HTR-8/SVneo (cell line): ENCODE results near the gene SH3PXD2A.

Source experiments
- DNase-seq: peaks from one replicate; pipeline ENCODE4 v3.0.0; 2011; ENCODE audit warnings: low spot score, mixed read lengths; ENCODE audit not compliant: insufficient read length
- FAIRE-seq: peaks from 2 replicates; lab custom pipeline; 2011; peaks lifted over from hg19 to GRCh38; lab: Jason Lieb, UNC

SH3PXD2A gene

DNA sequence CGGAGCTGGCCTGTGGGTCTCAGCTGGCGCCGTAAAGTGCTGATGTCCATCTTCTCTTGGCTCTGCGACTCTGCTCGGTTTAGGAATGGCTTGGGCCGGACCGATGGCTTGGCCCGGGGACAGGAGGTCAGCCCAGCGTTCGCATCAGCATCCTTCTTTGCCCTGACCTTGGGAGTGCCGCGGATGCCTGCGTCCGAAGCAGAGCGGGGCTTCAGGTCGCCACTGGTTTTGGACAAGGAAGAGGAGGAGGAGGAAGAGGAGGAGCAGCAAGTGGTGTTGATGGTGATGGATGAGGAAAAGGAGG, 252.6 kb downstream of the SH3PXD2A start:
- FAIRE-seq (no peak), DNase-seq (no peak)

DNA sequence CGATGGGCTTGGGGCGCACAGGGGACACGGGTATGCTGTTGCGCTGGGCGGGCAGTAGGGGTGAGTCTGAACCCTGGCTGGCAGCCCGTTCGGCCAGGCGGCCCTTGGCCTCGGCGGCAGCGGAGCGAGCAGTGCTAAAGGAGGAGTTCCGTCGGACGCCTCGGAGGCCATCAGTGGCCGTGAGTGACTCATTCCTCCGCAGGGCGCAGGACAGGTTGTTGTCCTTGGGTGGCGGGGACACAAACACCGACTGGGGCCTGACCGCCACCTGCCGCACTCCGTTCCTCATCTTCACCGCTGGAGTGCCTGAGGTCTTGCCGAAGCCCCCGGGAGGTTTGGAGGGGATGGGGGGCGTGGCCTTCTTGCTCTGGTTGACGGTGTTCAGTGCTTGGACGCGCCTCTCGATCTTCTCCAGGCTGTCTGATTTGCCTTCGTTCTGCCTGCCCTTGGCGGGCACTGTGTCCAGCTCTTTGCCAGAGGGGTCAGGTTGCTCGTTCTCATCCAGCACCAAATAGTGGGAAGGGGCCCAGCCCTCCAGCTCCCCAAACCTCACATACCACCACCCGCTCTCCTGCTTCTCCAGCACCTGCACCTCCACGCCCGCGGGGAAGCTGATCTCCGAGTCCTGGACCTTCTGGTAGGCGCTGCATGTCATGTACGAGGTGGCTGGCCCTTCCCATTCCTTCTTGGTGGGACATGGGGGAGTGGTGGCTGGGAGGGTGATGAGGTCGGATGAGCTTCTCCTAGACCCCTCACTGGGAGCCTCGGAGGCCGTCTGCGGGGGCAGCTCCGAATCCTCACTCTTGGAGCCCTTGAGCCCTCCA, 253.1 kb downstream of the SH3PXD2A start:
- no peak for FAIRE-seq
- no peak for DNase-seq

- FAIRE-seq (no peak), DNase-seq (no peak)
Measured at GRCh38 chr10:103600956-103601569, 254.3 kb downstream of the SH3PXD2A start.

DNA sequence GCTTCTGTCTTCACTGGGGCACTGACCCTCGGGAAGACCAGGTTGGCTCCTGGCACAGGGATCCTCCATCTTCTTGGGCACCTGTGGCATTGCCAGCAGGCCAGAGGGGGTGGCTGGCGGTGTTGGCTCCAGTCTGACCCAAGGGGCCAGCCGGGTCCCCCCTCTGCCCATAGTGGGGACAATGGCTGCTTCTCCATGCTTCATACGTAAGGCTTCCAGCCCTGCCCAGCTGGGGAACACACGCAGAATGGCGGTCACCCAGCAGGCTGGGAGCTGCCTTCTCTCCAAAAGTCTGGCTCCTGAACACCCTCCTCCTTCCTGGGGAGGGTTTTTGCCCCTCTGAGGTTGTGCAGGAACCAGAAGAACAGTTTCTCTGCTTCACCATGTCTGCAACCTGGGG, 255.1 kb downstream of the SH3PXD2A start:
- FAIRE-seq = no peak
- no peak for DNase-seq

DNA sequence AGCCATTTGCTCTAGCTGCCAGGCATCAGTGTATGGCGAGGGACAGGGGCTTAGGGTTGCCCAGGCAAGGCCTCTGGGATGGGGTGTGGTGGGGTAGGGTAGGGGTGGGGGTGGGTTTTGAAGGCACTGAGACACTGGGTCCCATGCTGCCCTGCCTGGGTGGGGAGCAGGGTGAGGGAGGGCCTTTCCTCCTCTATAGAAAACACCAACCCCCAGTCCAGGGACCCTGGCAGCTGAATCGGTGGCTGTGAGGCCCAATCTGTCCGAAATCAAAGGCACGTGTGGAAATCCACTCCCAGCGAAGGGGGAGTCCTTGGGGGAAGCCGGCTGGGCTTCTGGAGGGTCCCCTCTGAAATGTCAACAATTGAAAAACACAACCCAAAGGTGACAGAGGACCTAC, 255.5 kb downstream of the SH3PXD2A start:
- FAIRE-seq (no peak), DNase-seq (no peak)

DNA sequence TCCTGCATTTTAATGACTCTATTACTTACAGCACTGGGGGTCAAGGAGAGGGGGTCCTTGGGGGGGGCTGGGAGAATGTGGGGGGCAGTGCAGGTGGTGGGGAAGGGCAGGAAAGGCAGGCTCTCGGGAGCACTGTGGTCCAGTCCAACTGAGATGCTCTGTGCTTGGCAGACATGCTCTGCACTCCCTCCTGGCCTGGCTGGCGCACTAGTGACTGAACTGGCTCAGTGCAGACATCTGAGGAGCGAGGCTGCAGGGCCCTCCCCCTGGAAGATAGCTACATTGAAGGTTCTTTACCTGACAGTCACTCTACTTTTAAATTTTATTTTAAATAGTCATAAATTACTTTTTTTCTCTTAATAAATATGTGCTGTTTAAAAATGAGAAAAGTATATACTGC, 256.2 kb downstream of the SH3PXD2A start:
- no peak for FAIRE-seq
- DNase-seq = no peak

GRCh38 chr10:103598654-103599115, 256.7 kb downstream of the SH3PXD2A start:
- peak; percentile 99 for FAIRE-seq
- peak; percentile 88 for DNase-seq

- DNase-seq (no peak), FAIRE-seq (no peak)
Measured at GRCh38 chr10:103597003-103597402, 258.4 kb downstream of the SH3PXD2A start.

- DNase-seq (no peak), FAIRE-seq (no peak)
Measured at GRCh38 chr10:103595933-103596726, 259.2 kb downstream of the SH3PXD2A start.

DNA sequence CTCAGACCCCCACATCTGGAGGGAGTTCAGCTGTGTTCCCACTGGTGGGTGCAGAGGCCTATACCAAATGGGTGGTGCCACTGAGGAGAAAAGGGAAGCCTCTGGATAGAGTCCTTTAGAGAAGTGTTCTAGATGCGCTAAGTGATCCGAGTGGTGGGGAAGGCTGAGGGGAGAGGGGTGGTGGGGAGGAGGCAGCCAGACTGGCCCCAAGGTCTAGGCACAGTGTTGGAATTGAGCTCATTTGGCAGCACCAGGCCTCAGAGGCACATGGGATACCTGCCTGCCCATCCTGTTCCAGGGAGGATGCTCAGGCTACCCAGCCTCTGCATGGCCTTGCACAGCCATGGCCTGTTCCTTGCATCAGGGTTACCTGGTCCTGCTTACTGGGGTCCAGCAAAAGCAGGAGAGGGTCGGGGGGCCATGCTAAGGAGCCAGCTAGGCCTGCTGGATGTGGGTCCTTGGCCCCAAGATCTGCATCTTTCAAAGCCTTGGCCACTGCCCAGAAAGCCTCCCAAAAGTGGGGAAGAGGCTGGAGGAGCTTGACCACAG, 262.3 kb downstream of the SH3PXD2A start:
- no peak for DNase-seq
- no peak for FAIRE-seq

DNA sequence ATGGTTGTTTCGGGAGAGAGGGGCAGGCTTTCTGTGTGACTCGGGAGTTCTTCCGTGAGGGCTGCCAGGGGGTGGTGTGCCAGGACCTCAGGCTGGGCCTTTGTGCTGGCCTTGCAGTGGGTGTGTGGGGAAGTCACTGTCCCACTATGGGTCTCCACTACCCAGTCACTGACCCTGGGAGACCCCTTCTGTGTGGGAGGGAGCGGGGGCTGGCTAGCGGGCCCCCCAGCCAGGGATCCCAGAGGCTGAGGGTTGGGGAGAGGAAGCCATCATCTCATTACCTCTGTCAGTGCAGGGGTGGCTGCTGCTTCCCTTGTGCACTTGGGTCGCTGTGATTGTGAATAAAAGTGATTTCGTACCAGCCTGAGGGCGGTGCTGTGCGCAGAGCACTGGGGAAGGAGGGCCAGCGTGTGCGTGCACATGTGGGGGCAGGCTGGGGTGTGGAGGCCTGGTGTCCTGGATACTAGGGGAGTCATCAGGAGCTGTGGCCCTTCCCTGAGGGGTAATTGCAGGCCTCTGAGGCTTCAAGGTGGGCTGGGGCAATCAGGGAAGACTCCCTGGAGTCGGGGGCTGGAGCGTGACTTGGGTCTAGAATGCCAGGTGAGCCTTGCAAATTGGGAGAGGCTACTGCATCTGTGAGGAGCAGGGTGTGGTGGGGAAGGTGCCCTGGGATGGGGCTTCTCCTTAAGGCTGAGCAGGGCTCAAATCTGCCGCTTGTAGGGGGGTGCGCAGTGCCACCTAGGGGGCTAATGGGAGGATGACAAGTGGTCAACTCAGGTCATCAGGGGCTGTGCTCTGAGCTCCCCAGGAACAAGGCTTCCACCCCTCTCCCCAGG, 263.0 kb downstream of the SH3PXD2A start:
- FAIRE-seq = peak; percentile 74
- DNase-seq = peak; percentile 82

- no peak for FAIRE-seq
- DNase-seq = no peak
Measured at GRCh38 chr10:103590744-103591291, 264.6 kb downstream of the SH3PXD2A start.

GRCh38 chr10:103590060-103590459, 265.3 kb downstream of the SH3PXD2A start:
- no peak for FAIRE-seq

GRCh38 chr10:103589074-103589630, 266.2 kb downstream of the SH3PXD2A start:
- FAIRE-seq (no peak), DNase-seq (no peak)

More at GRCh38 chr10:103590060-103590459, 265.3 kb downstream of the SH3PXD2A start:
- DNase-seq = no peak

DNA sequence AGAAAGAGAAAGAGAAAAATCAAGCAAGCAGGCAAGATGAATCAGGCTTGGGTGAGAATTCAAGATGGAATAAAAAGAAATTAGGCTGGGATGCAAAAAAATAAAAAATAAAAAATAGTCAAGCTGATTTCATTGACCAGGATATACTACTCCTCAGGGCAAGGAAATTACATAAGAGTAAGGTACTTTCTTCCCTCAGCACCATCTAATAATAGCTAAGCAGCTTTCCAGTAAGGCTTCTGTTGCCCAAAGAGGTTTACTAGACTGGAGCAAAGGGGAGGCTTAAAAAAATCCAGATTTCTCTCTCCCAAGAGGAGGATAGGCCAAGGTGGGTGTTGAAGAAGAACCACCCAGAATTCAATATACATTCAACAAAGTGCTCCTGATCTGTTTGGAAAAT, 268.3 kb downstream of the SH3PXD2A start:
- no peak for FAIRE-seq
- DNase-seq = no peak

DNA sequence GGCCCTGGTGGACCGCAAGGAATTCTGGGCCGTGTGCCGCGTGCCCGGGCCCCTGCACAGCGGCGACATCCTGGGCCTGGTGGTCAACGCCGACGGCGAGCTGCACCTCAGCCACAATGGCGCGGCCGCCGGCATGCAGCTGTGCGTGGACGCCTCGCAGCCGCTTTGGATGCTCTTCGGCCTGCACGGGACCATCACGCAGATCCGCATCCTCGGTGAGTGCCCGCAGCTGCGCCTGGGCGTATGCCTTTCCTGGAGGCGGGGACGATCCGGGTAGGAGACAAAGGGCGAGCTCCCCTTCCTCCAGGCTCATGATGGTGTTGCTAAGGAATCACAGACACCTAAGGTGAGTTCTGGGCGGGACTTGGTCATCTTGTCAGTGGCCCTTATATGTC, 270.4 kb downstream of the SH3PXD2A start:
- no peak for FAIRE-seq
- DNase-seq = no peak

DNA sequence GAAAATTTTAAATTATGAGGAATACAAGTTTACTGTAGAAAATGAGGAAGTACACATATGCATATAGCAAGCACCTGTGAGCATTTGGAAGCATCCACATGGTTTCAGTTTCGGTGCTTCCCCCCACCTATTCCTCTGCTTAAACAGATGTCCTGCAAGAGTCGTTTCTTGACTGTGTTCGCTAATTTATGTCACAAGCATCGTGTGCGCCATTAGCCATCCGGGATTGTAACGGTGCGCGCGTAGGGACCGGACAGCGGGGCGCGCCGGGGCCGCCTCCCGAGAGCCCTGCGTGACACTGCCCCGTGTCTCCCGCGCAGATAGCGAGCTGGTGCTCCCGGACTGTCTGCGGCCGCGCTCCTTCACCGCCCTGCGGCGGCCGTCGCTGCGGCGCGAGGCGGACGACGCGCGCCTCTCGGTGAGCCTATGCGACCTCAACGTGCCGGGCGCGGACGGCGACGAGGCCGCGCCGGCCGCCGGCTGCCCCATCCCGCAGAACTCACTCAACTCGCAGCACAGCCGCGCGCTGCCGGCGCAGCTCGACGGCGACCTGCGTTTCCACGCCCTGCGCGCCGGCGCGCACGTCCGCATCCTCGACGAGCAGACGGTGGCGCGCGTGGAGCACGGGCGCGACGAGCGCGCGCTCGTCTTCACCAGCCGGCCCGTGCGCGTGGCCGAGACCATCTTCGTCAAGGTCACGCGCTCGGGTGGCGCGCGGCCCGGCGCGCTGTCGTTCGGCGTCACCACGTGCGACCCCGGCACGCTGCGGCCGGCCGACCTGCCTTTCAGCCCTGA, 271.0 kb downstream of the SH3PXD2A start:
- DNase-seq (no peak), FAIRE-seq (no peak)

DNA sequence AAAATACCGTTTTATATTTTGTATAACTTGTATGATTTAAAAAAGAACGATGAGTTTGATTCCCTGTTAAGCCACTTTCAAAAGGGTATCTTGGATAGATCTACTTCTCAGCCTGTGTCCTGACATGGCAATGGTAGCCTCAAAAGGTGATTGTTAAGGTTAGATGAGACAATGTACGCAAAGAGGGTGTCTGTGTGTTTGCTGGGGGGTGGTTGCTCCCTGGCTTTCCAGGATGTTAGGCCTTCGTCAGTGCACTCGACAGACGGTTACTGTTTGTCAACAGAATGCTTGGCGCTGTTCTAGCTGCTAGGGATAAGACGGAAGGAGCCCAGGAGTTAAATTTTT, 271.5 kb downstream of the SH3PXD2A start:
- FAIRE-seq (no peak), DNase-seq (no peak)
